ENCODE measurements around the gene SORT1.

Gene SORT1

GRCh38 chr1:109270623-109271317, 126.9 kb downstream of the SORT1 start:
- no peak for DNase-seq

DNA sequence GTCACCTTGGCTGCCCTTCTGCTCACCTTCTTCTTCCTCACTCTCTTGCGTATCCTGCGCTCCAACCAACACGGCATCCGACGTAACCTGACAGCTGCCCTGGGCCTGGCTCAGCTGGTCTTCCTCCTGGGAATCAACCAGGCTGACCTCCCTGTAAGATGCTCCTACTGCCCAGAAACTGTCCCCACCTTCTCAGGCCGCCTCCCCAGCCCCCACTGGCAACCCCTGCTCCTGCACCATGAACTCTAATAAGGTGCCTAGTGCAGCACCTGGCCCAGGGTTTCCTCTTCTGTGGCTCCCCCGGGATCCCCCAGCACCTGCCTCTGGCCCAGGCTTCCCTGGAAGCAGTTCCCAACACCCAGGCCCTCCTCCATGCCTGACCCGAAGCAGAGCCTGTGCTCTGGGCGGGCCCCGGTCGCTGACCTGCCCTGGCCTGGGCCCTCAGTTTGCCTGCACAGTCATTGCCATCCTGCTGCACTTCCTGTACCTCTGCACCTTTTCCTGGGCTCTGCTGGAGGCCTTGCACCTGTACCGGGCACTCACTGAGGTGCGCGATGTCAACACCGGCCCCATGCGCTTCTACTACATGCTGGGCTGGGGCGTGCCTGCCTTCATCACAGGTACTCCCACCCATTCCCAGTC, 127.6 kb downstream of the SORT1 start:
- DNase-seq = no peak

- DNase-seq = no peak
Measured at GRCh38 chr1:109269212-109269980, 128.3 kb downstream of the SORT1 start.

DNA sequence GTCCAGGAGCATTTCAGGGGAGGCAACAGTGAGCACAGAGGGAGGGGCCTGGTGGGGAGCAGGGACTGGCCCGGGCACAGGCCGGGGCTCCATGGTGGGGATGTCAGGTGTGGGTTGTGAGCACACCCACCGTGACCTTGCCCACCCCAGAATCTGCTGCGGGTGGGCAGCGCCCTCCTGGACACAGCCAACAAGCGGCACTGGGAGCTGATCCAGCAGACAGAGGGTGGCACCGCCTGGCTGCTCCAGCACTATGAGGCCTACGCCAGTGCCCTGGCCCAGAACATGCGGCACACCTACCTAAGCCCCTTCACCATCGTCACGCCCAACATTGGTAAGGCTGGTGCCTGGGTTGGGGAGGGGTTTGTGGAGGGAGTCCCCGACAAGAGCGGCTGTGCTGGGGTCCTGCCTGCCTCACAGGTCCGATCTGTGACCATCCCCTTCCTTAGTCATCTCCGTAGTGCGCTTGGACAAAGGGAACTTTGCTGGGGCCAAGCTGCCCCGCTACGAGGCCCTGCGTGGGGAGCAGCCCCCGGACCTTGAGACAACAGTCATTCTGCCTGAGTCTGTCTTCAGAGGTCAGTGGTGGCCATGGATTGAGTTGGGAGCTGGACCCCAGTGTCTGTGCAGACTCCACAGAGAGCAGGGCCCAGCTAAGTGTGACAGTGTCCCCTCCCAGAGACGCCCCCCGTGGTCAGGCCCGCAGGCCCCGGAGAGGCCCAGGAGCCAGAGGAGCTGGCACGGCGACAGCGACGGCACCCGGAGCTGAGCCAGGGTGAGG, 129.1 kb downstream of the SORT1 start:
- no peak for DNase-seq

- no peak for DNase-seq
Measured at GRCh38 chr1:109267743-109268300, 129.9 kb downstream of the SORT1 start.

- peak; percentile 59 for DNase-seq
Measured at GRCh38 chr1:109266965-109267364, 130.8 kb downstream of the SORT1 start.

- DNase-seq = no peak
Measured at GRCh38 chr1:109265741-109266330, 131.9 kb downstream of the SORT1 start.

- no peak for DNase-seq
Measured at GRCh38 chr1:109265016-109265415, 132.7 kb downstream of the SORT1 start.

DNA sequence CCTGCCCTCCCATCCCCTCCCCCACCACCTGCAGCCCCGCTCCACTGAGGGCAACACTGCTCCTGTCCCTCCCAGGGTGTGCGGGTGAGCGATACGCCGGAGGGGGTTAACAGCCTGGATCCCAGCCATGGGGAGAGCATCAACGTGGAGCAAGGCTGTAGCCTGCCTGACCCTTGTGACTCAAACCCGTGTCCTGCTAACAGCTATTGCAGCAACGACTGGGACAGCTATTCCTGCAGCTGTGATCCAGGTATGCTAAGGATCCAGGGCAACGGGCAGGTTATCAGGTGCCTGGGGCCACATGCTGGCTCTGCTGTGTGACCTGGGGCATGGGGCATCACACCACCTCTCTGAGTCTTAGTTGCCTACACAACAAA, 133.4 kb downstream of the SORT1 start:
- DNase-seq = no peak

GRCh38 chr1:109263597-109264378, 133.9 kb downstream of the SORT1 start:
- peak; percentile 59 for DNase-seq

GRCh38 chr1:109263234-109263596, 134.5 kb downstream of the SORT1 start:
- no peak for DNase-seq

DNA sequence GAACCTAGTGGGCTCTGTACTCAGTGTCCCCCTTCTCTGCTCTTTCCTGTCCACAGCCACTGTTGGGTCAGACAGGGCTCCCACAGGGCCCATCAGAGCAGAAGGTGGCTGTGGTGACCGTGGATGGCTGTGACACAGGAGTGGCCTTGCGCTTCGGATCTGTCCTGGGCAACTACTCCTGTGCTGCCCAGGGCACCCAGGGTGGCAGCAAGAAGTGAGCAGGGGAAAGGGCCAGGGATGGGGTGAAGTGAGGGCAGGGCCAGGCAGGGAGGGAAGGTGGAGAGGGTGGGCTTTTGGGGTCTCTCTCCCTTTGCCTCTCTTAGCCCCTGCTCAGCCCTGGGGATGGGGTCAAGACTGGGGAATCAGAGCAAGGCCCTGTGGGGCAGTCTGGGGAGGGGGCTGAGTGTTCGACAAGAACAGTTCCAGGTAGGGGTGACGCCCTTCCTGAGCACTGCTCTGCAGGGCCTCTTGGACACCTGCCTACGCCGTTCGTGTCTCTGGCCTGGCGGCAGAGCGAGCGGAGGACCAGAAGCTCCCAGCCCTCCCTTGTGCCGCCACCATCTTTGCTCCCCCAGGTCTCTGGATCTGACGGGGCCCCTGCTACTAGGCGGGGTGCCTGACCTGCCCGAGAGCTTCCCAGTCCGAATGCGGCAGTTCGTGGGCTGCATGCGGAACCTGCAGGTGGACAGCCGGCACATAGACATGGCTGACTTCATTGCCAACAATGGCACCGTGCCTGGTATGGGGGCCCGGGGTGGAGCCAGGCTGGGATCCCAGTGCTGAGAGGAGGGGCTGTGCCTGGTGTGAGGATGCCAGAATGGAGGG, 135.3 kb downstream of the SORT1 start:
- no peak for DNase-seq

DNA sequence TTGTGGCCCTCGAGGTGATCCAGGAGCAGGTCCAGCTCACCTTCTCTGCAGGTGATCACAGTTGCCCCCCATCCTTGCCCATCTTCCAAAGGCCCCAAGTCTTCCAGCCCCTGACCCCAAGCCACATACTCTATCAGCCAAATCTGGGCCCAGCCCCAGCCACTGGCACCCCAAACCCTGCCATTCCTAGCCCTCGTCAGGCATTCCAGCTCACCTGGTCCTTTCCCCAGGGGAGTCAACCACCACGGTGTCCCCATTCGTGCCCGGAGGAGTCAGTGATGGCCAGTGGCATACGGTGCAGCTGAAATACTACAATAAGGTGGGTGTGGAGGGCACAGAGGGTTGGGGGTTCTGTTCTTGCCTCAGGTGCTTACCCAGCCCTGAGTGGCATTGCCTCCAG, 136.1 kb downstream of the SORT1 start:
- DNase-seq = no peak

DNA sequence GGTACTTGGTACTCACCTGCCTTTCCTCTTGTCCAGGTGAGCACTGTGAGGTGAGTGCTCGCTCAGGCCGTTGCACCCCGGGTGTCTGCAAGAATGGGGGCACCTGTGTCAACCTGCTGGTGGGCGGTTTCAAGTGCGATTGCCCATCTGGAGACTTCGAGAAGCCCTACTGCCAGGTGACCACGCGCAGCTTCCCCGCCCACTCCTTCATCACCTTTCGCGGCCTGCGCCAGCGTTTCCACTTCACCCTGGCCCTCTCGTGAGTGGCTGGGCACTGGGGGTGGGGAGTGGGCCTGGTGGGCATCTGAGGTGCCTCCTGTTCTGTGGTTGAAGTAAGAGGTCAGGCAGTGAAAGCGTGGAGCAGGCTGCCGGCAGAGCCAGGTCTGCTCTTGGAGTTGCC, 136.7 kb downstream of the SORT1 start:
- no peak for DNase-seq

GRCh38 chr1:109259674-109260557, 137.8 kb downstream of the SORT1 start:
- DNase-seq = no peak

Measured in fibroblast of skin of right quadriceps (primary cell).